Cardiac ventricle fibroblast (primary cell): ENCODE results near the gene GOLGA6B. TPM values are rescaled to one million over a fixed set of nuclear protein-coding genes. Genes with fewer than 3 reads are reported as not detected.

Source experiments
- total RNA-seq: library from RNA; depleted of rRNA; stranded (reverse); fragments of >200 nt; gene quantifications from 2 replicates; pipeline ENCODE4 v1.2.3, GENCODE V29; 2015

Gene GOLGA6B
- total RNA-seq: not detected in 2 replicates

DNA sequence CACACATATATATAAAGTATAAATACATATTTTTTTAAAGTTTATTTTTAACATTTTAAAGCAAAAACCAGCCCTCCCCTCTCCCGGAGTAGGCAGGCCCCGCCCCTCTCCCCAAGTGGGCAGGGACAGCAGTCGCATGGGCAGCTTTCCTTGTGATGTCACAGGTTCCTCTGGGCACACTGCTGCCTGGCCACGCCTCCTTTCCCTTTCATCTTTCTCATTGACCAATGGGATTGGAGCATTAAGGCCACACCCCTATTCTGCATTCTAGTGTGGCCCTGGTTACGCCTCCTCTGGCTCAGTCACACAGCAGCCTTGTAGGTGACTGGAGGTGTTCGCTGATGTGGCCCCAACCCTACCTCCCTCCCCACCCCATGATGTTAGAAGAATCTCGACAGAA lies at the start of gene GOLGA6B:
Gene GOLGA6B (plus strand): TSS at position 301 of the 400 bp plus-strand sequence. CDS start 41 bp downstream, at position 342.

DNA sequence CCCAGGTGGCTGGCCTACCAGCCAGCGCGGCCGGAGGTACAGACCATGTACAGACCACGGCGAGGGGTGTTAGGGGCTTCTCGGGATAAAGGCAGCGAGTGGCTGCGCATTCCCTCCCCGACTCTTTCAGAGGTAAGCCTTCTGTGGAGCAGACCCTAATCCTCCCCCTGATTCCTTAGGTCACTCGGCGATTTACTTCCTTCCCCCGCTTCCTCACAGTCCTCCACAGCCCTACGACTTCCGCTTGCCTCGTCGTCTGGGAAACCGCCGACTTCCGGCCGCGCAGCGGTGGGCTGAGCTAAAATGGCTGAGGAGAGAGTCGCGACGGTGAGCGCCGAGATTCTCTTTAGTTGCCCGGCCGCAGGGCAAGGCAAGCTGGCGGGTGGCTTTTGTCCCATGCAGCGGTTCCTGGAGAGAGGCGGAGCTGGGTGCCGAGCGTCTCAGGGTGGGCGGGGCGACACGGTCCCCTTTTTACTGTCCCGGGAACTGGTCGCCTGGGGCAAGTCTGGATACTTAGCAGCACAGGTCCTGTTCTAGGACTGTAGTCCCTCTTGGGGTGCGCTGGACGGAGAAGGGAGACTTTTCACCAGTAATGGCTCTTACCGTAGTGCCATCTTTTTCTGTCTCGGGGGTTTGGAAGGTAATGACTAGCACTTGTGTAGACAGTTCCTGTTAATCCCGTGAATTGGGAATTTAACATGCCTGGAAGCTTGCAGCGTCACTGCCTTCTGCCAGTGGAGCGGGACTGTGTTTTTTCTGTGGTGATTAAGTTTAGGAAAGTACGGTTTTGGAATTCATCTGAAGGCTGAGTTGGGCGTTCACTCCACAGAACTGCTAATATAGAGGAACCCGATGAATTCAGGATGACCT lies 31.7 kb downstream of the GOLGA6B start, which contains the start of the genes BBS4 and HIGD2B:
Gene BBS4 (plus strand): TSS at position 283 of the 870 bp plus-strand sequence. CDS start 21 bp downstream, at position 304.
Gene HIGD2B (minus strand): TSS at position 258 of the 870 bp plus-strand sequence. CDS start 9,808 bp downstream, outside the sequence.

Other genes starting within 250 kb of the GOLGA6B start
- 29.6 and 35.8 TPM in 2 replicates for gene ARIH1, start 180.4 kb upstream of the GOLGA6B start, total RNA-seq
- gene HIGD2B, start 31.5 kb downstream of the GOLGA6B start, total RNA-seq: not detected in 2 replicates
- 8.2 and 14.5 TPM in 2 replicates for gene BBS4, start 31.5 kb downstream of the GOLGA6B start, total RNA-seq
- gene ADPGK, start 129.1 kb downstream of the GOLGA6B start, total RNA-seq: 40.5 and 46.7 TPM in 2 replicates